ENCODE measurements around the gene DDB1.
A peak's percentile ranks its signal among the peaks of the same experiment; 100 is the strongest.

Gene DDB1

DNA sequence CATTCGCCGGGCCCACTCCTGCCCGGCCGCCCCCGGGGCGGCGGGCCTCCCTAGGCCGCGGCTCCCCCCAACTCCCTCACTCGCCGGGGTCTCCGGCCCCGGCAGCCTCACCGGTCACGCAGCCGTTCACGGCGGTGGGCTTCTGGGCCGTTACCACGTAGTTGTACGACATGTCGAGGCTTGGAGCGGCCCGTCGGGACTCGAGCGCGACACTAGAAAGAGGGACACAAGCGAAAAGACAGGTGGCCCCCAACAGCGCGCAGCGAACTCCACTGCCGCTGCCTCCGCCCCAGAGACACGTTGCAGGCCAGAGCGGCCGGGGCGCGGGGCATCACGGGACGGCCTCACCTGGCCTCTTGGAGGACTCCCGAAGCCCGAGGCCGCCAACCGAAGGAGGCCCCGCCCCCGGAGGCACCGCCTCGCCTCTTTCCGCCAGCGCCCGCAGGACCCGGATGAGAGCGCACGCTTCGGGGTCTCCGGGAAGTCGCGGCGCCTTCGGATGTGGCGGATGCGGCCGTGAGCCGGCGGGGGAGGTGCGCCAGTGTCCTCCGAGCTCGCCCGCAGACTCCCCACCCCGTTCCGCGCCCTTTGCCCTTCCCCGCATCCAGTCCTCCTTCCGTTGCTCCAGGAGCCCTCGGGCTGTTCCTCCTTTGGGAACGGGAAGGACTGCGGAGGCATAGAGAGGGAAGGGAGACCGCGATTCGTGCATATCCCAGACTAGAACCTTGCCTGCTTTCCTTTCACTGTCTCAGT lies at the start of gene DDB1, which contains the start of gene TKFC:
Gene DDB1, minus strand, starts transcription at position 309 of the 753 bp plus-strand sequence. Its CDS starts 137 bp downstream, at position 172.
Gene TKFC, plus strand, starts transcription at position 432 of the 753 bp plus-strand sequence. CDS start 1,501 bp downstream, outside the sequence.
- peak; percentile 95 for DNase-seq

DNA sequence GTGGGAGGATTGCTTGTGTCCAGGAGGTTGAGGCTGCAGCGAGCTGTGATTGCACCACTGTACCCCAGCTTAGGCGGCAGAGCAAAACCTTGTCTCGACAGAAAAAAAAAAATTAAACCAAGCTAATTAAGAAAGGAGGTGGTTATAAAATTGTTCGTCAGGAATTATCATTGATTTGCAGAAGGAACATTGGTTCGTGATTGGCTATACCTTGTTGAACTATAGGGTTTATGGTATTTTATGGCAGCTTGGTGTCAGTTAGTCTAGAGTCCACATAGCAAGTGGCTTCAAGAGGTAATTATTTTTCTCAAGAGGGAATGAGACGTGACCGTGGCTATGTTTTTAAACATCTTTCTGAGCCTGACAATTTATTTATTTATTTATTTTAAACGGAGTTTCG lies 48.0 kb upstream of the DDB1 start:
- no peak for DNase-seq

DNA sequence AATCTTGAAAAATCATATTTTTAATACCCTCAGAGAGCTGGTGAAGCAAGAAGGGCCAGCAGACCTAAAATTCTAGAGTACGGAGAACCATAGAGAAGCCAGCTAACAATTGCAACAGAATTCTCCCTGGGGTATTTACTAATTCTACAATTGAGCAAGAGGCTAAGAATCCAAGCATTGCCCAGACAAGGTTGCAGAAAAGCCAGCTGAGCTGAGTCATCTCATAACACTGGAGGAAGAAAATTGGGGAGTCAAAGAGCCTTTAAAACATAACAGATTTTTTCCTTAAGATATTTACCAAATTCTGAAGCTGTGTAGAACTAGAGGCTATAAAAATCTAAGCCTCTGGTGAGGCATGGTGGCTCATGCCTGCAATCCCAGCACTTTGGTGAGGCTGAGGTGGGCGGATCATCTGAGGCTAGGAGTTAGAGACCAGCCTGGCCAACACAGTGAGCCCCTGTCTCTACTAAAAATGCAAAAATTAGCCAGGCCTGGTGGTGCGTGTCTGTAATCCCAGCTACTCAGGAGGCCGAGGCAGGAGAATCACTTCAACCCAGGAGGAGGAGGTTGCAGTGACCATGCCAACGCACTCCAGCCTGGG lies 45.9 kb upstream of the DDB1 start:
- DNase-seq, result no peak

GRCh38 chr11:61377461-61378160 lies 44.7 kb upstream of the DDB1 start:
- no peak for DNase-seq

- no peak for DNase-seq
Observed at GRCh38 chr11:61375761-61376108, 42.8 kb upstream of the DDB1 start.

DNA sequence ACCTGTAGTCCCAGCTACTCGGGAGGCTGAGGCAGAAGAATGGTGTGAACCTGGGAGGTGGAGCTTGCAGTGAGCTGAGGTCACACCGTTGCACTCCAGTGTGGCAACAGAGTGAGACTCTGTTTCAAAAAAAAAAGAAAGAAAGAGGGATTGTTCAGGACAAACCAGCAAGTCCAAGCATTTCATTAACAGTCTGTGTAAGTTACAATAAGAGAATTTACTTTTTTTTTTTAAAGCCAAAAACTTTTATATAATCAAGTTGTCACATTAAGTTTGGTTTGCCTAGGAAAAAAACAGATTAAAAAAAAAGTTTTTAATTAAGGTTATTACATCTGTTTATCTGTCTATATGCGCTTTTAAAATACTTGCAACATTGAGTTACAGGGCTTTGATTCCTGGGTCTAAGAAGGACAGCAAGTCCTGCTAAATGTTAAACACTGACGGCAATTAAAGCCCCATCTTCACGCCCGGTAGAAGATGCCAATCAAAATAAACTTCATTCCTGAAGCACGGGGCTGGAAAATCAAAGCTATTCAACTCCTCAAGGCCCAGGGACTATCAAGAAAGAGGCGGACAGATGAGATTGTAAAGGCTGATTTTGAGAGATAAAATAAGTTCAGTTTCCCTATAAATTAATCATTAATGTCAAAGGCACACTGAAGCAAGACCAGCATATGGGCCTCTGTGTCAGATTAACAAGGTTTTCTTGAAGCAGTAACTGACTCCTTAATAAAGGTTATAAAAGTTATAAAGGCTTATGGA lies 39.9 kb upstream of the DDB1 start:
- no peak for DNase-seq

GRCh38 chr11:61370349-61371005 lies 37.6 kb upstream of the DDB1 start:
- DNase-seq, result no peak

DNA sequence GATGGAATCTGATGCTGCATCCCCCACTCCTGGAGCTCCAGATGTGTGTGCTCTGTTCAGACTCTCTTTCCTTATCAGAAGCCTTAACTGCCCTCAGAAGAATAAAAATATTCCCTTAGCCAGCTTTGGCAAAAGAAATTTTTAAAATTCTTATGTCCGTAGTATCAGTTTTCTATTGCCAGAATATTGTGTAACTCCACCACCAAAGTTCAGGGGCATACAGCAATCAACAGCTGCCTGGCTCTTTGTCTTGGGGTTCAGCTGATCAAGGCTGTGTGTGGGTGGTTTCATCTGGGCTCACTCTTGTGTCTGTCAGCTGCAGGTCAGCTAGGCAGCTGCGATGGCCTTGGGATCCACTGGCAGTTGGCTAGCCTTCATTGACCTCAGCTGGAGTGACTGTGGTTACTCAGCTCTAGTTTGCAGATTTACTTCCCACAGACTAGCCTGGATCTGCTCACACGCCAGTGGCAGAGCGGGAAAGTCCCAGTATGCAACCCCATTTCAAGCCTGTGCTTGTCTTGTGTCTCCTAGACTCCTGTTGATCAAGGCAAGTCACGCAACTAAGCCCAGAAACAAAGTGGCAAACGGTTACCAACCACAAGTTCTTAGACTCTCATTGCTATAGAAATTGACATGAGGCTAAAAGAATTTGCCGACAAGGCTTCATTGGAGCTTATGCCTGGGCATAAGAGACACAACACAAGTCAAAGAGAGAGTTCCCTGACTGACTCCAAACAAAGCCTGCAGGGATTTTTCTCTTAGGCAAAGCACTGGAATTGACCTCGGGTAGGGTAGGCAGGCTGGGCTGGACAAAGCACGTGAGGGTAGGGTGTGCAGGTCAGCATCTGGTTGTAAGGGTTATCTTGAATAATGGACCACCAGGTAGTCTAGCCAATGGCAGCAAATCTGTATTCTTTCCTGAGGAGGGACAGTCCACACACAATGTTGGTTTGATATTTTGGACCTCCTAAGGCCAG lies 36.8 kb upstream of the DDB1 start:
- no peak for DNase-seq

DNA sequence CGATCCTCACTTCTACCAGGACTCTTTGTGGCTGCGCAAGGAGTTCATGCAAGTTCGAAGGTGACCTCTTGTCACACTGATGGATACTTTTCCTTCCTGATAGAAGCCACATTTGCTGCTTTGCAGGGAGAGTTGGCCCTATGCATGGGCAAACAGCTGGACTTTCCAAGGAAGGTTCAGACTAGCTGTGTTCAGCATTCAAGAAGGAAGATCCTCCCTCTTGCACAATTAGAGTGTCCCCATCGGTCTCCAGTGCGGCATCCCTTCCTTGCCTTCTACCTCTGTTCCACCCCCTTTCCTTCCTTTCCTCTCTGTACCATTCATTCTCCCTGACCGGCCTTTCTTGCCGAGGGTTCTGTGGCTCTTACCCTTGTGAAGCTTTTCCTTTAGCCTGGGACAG lies 35.7 kb upstream of the DDB1 start:
- DNase-seq, result no peak

- no peak for DNase-seq
Observed at GRCh38 chr11:61367406-61367805, 34.5 kb upstream of the DDB1 start.

DNA sequence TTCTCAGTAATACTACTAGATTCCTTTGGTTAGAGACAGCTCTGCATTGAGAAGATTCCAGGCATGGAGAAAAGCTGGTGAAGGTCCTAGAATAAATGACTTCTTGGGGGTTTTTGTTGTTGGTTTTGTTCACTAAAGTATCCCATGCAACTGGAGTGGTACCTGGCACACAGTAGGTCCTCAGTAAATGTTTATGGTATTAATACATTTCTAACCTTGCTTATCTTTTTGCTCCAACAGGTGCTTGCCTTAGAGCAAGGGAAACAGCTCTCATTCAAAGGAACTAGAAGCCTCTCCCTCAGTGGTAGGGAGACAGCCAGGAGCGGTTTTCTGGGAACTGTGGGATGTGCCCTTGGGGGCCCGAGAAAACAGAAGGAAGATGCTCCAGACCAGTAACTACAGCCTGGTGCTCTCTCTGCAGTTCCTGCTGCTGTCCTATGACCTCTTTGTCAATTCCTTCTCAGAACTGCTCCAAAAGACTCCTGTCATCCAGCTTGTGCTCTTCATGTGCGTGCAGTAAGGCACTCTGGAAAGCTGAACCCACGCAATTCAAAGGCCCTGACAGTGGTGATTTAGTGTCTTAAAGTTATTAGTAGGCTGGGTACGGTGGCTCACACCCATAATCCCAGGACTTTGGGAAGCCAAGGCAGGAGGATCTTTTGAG lies 31.2 kb upstream of the DDB1 start:
- DNase-seq, result no peak

DNA sequence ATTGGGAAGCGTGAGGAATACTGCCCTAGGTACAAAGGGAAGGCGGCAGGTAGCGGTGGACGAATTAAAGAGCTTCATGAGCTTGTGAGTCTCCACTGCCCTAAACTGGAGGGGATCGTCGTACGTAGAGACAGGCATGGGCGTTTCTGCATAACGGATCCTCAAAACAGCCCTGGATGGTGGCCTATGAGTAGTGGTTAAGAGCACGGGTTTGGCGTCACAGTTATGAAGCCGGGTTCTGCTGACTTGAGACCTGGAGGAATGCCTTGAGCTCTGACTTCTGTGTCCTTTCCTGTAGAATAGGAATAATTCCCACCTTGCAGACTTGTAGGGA lies 29.6 kb upstream of the DDB1 start:
- no peak for DNase-seq

DNA sequence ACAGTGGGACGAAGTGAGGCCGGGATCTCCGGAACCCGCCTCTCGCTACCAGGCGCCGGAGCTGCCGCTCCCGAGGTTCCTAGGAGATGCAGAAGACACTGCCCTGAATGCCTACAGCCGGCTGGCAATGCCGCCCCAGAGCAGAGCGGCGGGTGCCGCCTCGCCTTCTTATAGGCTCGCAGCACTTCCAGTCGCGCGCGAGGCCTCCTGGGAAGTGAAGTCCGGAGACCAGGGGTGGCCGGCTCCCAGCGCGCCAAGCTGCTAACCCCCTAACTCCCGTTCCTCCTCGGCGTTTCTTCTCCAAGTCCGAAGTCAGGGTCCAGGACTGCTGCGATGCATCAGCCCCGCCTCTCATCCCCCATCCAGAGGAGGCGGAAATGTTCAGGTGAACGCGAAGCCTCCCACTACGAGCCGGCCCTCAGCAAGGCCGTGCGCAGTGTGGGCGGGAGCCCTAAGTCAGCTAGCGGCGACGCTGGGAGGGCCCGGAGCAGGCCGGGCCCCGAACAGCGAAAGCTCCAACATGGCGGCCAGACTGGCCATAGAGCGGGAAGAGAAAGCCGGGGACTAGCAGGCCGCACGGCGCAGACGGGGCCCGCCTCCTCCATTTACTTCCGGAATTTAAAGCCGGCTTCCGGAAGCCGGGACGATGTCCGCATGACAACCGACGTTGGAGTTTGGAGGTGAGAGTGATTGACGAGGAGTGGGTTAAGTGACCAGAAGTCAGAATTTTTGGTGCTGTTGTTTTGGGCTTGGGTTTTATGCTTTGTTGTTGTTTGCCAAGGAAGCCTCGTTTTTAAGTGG lies 29.0 kb upstream of the DDB1 start, which contains the start of the genes CYB561A3 and TMEM138:
Gene CYB561A3, minus strand, starts transcription at position 142 of the 801 bp plus-strand sequence. CDS start 5,169 bp downstream, outside the sequence.
Gene TMEM138, plus strand, starts transcription at position 634 of the 801 bp plus-strand sequence. CDS start 2,017 bp downstream, outside the sequence.
- peak; percentile 87 for DNase-seq

- no peak for DNase-seq
Observed at GRCh38 chr11:61361237-61361740, 28.4 kb upstream of the DDB1 start.

DNA sequence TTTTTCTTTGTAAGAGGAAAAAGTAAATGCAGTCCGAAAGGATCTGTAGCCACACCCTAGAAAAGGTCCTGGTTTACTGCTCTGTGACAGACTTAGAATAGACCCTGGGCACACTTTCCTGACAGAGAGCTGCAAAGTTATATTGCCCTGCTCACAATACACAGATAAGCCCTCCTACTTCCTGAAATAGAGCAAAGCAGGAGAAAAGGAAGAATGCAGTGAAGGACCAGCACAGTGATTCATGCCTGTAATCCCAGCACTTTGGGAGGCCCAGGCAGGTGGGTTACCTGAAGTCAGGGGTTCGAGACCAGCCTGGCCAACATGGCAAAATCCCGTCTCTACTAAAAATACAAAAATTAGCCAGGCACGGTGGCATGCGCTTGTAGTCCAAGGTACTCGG lies 26.6 kb upstream of the DDB1 start:
- DNase-seq, result no peak

DNA sequence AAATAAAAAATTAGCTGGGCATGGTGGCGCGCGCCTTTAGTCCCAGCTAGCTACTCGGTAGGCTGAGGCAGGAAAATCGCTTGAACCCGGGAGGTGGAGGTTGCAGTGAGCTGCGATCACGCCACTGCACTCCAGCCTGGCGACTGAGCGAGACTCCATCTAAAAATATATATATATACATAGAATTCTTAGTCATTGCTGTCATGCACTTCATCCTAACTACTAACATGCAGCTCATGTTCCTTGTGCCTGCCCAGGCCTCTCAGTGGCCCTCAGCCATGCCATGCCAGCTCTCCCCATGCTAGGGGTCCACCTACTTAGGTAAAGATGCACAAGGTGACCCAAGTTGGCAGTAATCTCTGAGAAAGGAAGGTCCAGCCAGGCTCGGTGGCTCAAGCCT lies 25.7 kb upstream of the DDB1 start:
- DNase-seq, result no peak

- no peak for DNase-seq
Observed at GRCh38 chr11:61357894-61358239, 25.0 kb upstream of the DDB1 start.

GRCh38 chr11:61357233-61357893 lies 24.5 kb upstream of the DDB1 start:
- no peak for DNase-seq

DNA sequence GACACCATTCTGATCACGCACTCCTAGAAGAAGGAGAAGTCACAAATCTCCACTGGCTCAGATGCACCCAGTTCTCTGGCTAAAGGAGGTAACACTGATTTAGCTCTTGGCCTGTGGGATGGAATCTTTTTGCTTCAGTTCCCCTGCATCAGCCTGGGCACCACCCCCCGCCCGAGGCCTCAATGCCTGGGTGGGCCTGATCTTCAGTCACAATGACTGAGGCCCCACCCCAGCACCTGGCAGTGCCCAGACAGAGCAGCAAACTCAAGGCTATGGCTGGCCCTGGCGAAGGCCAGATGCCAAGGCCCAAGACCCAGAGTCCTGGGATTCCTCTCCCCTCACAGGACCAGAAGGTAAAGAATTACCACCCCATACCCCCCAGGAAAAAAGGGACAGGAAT lies 23.8 kb upstream of the DDB1 start:
- no peak for DNase-seq

Measured in NK-92 treated with Interleukin-12 subunit alpha and Interleukin-12 subunit beta, amount 100 ng/mL, for 24 hours (cell line).